GM13977 (cell line): ENCODE data around the gene SLITRK2.
A peak's percentile ranks its signal among the peaks of the same experiment; 100 is the strongest.

Source experiments
- DNase-seq: peaks from one replicate; pipeline ENCODE4 v3.0.0; 2012; ENCODE audit warnings: low spot score
- in situ Hi-C: fragments of 300-500 bp; cut with MboI; formaldehyde crosslinking; loops from one replicate; pipeline ENCODE4 v1.12.0; 2022; ENCODE audit warnings: low sequenced_read_pairs, low pct_unique_long_range_greater_than_20kb, mixed read lengths, inconsistent platforms; ENCODE audit not compliant: unreplicated experiment
- TF ChIP-seq, protein P1 (sequence below): IDR thresholded peaks from 2 replicates; pipeline ENCODE4 v1.5.1; 2012; ENCODE audit warnings: mild to moderate bottlenecking, control low read depth; ENCODE audit not compliant: insufficient read depth; ENCODE audit errors: extremely low read depth, missing control alignments

Gene SLITRK2

DNA sequence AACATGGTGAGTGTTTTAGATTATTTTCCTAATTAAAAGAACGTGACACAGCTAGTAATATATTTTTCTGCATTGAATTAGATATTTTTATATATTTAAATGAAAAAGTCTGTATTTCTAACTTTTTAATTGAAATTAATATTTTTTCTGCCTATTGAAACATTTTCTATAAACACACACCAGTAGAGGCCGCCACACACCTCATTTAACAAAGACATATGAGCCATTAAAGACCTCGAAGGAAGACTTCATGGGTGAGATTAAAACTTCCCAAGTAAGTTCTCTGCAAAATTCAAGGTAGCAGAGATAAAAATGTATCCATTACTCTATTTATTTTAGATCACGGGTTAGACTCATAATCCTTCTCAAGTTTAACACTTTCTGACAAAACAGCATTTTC lies 8.3 kb downstream of the SLITRK2 start:
- TF ChIP-seq, protein P1, sequence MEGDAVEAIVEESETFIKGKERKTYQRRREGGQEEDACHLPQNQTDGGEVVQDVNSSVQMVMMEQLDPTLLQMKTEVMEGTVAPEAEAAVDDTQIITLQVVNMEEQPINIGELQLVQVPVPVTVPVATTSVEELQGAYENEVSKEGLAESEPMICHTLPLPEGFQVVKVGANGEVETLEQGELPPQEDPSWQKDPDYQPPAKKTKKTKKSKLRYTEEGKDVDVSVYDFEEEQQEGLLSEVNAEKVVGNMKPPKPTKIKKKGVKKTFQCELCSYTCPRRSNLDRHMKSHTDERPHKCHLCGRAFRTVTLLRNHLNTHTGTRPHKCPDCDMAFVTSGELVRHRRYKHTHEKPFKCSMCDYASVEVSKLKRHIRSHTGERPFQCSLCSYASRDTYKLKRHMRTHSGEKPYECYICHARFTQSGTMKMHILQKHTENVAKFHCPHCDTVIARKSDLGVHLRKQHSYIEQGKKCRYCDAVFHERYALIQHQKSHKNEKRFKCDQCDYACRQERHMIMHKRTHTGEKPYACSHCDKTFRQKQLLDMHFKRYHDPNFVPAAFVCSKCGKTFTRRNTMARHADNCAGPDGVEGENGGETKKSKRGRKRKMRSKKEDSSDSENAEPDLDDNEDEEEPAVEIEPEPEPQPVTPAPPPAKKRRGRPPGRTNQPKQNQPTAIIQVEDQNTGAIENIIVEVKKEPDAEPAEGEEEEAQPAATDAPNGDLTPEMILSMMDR: peak; percentile 48
- in situ Hi-C loops: no loop called here

DNA sequence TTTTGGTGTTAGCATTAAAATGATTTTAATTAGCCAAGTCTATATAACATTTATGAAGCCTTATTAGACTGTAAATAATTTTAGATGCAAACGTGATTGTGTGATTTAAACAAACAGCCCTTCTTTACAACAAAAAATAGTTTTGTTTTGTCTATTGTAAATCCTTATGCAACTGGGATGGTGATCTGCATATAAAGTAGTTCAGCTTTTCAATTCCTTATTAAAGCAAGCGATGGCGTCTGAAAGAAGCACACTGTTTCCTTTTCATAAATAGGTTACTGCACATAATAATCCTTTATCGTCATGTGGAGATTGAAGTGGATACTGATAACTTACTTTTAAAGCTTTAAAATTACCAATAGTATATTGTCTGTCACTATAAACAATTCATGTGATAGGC lies 8.8 kb downstream of the SLITRK2 start:
- TF ChIP-seq, protein P1: no peak
- no peak for DNase-seq
- in situ Hi-C loops: no loop called here

More for the DNA sequence above, 8.3 kb downstream of the SLITRK2 start:
- DNase-seq: no peak

DNA sequence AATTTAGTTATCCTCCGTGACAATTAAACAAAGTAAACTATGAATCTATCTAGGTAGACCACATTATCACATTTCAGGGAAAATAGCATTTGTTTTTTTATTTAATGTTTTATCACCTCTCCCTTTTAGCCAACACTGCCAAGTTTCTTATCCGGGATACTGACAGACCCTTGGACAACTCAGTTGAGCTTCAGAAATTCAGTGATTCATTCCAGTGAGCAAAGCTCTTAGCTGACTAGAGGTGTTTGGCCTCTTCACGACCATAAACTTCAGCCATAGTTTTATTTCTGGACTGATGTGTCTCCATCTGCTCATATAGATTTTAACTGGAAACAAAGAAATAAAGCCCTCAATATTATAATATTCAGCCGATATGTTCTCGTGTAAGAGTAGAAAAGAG lies 15.2 kb downstream of the SLITRK2 start:
- no peak for DNase-seq
- in situ Hi-C loops: no loop called here
- TF ChIP-seq, protein P1: no peak

DNA sequence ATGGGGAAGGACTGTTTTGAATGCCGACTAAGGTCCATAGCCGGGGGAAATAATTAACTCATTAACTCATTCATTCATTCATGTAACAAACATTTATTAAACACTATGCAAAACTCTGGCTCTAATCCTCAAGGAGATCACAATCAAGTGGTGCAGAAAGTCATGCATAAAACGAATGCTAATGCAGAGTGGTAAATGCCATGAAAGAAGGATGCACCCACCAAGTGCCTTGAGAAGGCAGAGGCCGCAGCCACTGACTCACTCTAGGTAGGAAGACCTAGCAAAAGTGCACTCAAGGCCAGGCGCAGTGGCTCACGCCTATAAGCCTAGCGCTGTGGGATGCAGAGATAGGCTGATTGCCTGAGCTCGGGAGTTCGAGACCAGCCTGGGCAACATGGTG lies 22.9 kb downstream of the SLITRK2 start:
- no peak for DNase-seq
- TF ChIP-seq, protein P1: no peak
- in situ Hi-C loops: no loop called here

DNA sequence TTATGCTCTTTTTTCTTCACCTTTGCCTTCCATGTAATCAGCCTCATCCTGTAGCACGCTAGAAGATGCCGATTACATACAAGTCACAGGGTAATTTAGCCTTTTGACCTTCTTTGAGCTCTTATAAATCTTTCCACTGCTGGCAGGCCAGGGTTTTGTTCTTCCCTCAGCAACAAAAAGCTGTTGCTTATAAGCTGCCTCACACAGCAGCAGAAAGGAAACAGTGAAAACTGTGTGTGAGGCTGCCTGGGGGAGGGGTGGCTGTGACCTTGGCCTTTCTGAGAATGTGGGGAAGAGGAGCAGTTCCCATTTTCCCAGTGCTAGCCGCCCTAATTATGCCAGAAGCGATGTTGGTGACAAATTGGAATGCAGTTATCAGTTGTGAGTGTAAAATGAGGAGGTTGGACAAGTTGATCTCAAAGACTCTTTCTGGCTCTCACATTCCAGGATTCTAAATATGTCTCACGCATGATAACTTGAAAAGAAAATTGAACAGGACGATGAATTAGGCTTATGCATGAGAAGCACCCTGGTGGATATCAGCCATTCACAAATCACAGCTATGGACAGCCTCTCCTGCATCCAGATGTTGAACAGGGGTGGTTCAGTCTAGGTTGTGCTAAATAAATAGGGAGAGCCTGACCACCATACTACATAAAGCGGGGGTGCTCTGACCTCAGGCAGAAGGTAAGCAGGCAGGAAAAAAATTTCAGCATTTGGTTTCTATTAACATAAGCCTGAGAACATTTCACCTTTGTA lies 25.7 kb downstream of the SLITRK2 start:
- TF ChIP-seq, protein P1: no peak
- in situ Hi-C loops: no loop called here
- DNase-seq: no peak

DNA sequence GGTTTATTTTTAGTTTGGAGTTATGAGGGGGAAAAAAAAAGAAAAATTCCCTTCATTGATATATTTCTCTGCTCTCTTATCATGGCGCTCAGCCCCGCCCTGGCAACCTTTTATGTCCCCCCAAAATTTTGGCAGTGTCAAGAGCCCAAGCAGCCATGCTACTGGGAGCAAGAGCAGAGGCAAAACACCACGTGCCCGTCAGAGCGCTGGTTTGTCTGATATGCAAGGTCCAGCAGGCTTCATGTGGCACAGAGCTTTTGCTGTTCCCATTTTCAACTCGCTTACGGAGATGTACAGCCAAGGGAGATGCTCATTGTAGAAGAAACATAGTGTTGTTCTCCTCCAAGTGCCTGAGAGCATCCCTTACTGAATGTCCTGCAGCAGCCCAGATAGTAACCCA lies 27.3 kb downstream of the SLITRK2 start:
- TF ChIP-seq, protein P1: no peak
- in situ Hi-C loops: no loop called here

DNA sequence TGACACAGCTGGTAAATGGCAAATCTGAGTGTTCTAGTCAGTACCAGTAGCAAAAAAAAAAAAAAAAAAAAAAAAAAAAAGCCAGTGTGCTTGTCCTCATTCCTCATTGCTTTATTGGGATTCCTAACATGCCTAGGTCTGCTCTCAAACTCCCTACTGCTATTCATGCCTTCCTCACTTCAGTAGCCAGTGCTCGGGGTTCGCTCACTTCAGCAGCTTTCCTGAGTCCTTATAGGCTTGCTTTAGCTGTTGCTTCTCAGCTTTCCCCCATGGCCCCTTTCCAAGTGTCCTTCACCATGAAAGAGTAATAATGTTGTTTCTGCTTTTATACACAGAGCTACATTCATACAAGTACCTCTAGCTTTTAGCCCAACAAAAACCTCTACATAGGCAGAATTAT lies 30.8 kb downstream of the SLITRK2 start:
- TF ChIP-seq, protein P1: no peak
- in situ Hi-C loops: no loop called here
- DNase-seq: no peak

More for the DNA sequence above, 27.3 kb downstream of the SLITRK2 start:
- no peak for DNase-seq
